HepG2 (cell line): ENCODE data around the gene TST. TPM values are rescaled to one million over a fixed set of nuclear protein-coding genes. Genes with fewer than 3 reads are reported as not detected.

Experiments
- FOSL1 ChIP-seq: sonication (generic); formaldehyde crosslinking; IDR thresholded peaks from 2 replicates; pipeline ENCODE4 v1.9.0; 2021; ENCODE audit warnings: missing genetic modification reagents, borderline replicate concordance
- GABPB1 ChIP-seq: IDR thresholded peaks from 2 replicates; pipeline ENCODE4 v1.6.1; 2016; ENCODE audit warnings: mild to moderate bottlenecking, missing genetic modification reagents, moderate library complexity, missing compliant biosample characterization
- GTF3A ChIP-seq: sonication (generic); formaldehyde crosslinking; conservative IDR thresholded peaks from 2 replicates; pipeline ENCODE4 v1.4.0; 2020; ENCODE audit warnings: mild to moderate bottlenecking, missing genetic modification reagents
- HNRNPH1 ChIP-seq: fragments of 200-400 bp; formaldehyde crosslinking; optimal IDR thresholded peaks from 2 replicates; pipeline ENCODE3; 2017; ENCODE audit warnings: mild to moderate bottlenecking, low read depth, low read length
- KMT2A ChIP-seq: sonication (generic); formaldehyde crosslinking; IDR thresholded peaks from 2 replicates; pipeline ENCODE4 v1.4.0; 2020; ENCODE audit warnings: missing genetic modification reagents
- MAFG ChIP-seq: sonication (generic); formaldehyde crosslinking; IDR thresholded peaks from 2 replicates; pipeline ENCODE4 v1.5.1; 2020; ENCODE audit warnings: mild to moderate bottlenecking, missing genetic modification reagents
- RFX3 ChIP-seq: IDR thresholded peaks from 2 replicates; pipeline ENCODE4 v1.6.1; 2016; ENCODE audit warnings: missing biosample characterization, missing genetic modification reagents
- SOX5 ChIP-seq: IDR thresholded peaks from 2 replicates; pipeline ENCODE4 v1.6.1; 2016; ENCODE audit warnings: borderline replicate concordance
- TCF7L2 ChIP-seq: IDR thresholded peaks from 2 replicates; pipeline ENCODE4 v1.6.1; 2011; ENCODE audit warnings: mild to moderate bottlenecking, low read depth, low read length, moderate library complexity
- THRA ChIP-seq: sonication (generic); formaldehyde crosslinking; IDR thresholded peaks from 2 replicates; pipeline ENCODE4 v1.4.0; 2020; ENCODE audit warnings: missing genetic modification reagents, borderline replicate concordance
- ZFAT ChIP-seq: sonication (generic); formaldehyde crosslinking; conservative IDR thresholded peaks from 2 replicates; pipeline ENCODE4 v1.8.1; 2023; ENCODE audit warnings: missing genetic modification reagents, inconsistent platforms
- ZFY ChIP-seq: sonication (generic); formaldehyde crosslinking; IDR thresholded peaks from 2 replicates; pipeline ENCODE4 v1.4.0; 2020; ENCODE audit warnings: missing genetic modification reagents
- ZNF20 ChIP-seq: sonication (generic); formaldehyde crosslinking; IDR thresholded peaks from 2 replicates; pipeline ENCODE4 v1.4.0; 2020; ENCODE audit warnings: mild to moderate bottlenecking, moderate library complexity, missing genetic modification reagents
- ZNF704 ChIP-seq: sonication (generic); formaldehyde crosslinking; IDR thresholded peaks from 2 replicates; pipeline ENCODE4 v1.8.1; 2023; ENCODE audit warnings: mild to moderate bottlenecking, inconsistent platforms, moderate library complexity, missing genetic modification reagents, borderline replicate concordance
- ZNF746 ChIP-seq: sonication (generic); formaldehyde crosslinking; IDR thresholded peaks from 2 replicates; pipeline ENCODE4 v1.8.0; 2022; ENCODE audit warnings: mild to moderate bottlenecking, missing genetic modification reagents
- ZNF766 ChIP-seq: sonication (generic); formaldehyde crosslinking; IDR thresholded peaks from 2 replicates; pipeline ENCODE4 v1.5.0; 2020; ENCODE audit warnings: missing genetic modification reagents, borderline replicate concordance
- polyA plus RNA-seq, 8 experiments: library from polyadenylated mRNA; depleted of rRNA in 3 of 8; stranded (reverse) in 7 of 8; unstranded in 1 of 8; fragments of >200 nt; fragmentation: Illumina TruSeq in 4 of 8; extraction: Trizol in 4 of 8; gene quantifications; 2 replicates each; pipeline versions ENCODE4 v1.2.1 to v1.2.3, GENCODE V29; 2011 to 2016; ENCODE audit warnings: low read depth in 4 of 8, missing spikeins in 1 of 8, mixed read lengths in 1 of 8; ENCODE audit not compliant: insufficient read depth in 1 of 8
- total RNA-seq, 5 experiments: library from RNA; depleted of rRNA; stranded (reverse); fragments of >200 nt; fragmentation: Illumina TruSeq; extraction: Trizol; gene quantifications; 2 replicates each; pipeline ENCODE4 v1.2.3, GENCODE V29; 2016; ENCODE audit warnings: low read depth in 1 of 5
- TF ChIP-seq, protein P1 (sequence below): sonication (generic); formaldehyde crosslinking; IDR thresholded peaks from 2 replicates; pipeline ENCODE4 v1.9.0; 2021; ENCODE audit warnings: missing genetic modification reagents, borderline replicate concordance
- TF ChIP-seq, protein P2 (sequence below): sonication (generic); formaldehyde crosslinking; IDR thresholded peaks from 2 replicates; pipeline ENCODE4 v1.4.0; 2020; ENCODE audit warnings: missing genetic modification reagents

Gene TST
- total and polyA plus RNA-seq, 2 of the 13 experiments (the other 11 are each of a cell fraction or from before 2014, with no cell fraction given): 44.6 to 63.6 TPM

DNA sequence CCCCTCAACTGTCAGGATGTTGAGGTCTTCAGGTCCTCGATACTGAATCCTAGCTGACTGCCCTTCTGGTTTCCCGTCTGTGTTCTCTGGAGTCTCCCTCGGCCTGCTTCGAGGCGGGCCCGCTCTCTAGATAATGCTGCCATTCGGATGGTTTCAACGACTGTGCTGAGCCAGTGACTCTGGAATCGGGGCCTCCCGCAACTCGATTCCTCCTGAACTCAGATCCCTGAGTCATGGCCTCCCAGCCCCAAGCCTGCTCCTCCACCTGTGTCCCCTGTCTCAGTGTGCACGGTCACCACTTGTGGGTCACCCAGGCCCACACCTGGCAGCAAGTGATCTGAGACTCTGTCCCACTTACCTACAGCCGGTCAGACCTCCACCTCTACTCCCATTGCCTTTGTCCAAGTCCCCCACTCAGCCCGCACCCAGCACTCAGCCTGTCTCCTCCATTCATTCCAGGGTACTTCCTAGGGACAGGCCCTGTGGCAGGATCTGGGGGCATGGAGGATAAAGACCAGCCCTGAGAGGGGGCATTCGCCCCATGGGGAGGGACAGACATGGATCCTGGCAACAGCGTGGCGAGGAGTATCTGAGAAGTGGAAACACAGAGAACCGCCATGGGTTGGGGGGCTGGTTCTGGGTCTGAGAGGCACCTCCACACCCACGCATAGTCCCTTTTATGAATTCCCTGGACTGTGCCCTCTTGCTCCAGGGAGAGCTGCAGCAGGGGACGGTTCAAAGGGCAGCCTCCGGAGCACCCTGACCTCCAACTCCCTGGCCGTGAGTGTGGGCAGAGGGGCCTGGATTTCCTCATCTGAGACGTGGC lies 14.6 kb upstream of the TST start (continued):
- TF ChIP-seq, protein P1, sequence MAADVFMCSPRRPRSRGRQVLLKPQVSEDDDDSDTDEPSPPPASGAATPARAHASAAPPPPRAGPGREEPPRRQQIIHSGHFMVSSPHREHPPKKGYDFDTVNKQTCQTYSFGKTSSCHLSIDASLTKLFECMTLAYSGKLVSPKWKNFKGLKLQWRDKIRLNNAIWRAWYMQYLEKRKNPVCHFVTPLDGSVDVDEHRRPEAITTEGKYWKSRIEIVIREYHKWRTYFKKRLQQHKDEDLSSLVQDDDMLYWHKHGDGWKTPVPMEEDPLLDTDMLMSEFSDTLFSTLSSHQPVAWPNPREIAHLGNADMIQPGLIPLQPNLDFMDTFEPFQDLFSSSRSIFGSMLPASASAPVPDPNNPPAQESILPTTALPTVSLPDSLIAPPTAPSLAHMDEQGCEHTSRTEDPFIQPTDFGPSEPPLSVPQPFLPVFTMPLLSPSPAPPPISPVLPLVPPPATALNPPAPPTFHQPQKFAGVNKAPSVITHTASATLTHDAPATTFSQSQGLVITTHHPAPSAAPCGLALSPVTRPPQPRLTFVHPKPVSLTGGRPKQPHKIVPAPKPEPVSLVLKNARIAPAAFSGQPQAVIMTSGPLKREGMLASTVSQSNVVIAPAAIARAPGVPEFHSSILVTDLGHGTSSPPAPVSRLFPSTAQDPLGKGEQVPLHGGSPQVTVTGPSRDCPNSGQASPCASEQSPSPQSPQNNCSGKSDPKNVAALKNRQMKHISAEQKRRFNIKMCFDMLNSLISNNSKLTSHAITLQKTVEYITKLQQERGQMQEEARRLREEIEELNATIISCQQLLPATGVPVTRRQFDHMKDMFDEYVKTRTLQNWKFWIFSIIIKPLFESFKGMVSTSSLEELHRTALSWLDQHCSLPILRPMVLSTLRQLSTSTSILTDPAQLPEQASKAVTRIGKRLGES (CRISPR knock-in tag): no peak
- TF ChIP-seq TCF7L2 (no peak), ZNF746 (peak; percentile 53; the same call in 1 of the 2 replicates), GABPB1 (CRISPR knock-in tag) (no peak), SOX5 (CRISPR knock-in tag) (no peak), GTF3A (CRISPR knock-in tag) (no peak), ZFAT (CRISPR knock-in tag) (no peak), KMT2A (CRISPR knock-in tag) (no peak), HNRNPH1 (no peak), MAFG (no peak), RFX3 (CRISPR knock-in tag) (no peak), ZFY (CRISPR knock-in tag) (no peak; the same call in 1 of the 2 replicates), THRA (CRISPR knock-in tag) (peak; percentile 67; the same call in 1 of the 2 replicates), ZNF704 (CRISPR knock-in tag) (no peak), FOSL1 (CRISPR knock-in tag) (no peak), ZNF766 (CRISPR knock-in tag) (0 out of 2 replicates have a peak, but pooled peaks have one; percentile 41), ZNF20 (CRISPR knock-in tag) (no peak)
- TF ChIP-seq, protein P2, sequence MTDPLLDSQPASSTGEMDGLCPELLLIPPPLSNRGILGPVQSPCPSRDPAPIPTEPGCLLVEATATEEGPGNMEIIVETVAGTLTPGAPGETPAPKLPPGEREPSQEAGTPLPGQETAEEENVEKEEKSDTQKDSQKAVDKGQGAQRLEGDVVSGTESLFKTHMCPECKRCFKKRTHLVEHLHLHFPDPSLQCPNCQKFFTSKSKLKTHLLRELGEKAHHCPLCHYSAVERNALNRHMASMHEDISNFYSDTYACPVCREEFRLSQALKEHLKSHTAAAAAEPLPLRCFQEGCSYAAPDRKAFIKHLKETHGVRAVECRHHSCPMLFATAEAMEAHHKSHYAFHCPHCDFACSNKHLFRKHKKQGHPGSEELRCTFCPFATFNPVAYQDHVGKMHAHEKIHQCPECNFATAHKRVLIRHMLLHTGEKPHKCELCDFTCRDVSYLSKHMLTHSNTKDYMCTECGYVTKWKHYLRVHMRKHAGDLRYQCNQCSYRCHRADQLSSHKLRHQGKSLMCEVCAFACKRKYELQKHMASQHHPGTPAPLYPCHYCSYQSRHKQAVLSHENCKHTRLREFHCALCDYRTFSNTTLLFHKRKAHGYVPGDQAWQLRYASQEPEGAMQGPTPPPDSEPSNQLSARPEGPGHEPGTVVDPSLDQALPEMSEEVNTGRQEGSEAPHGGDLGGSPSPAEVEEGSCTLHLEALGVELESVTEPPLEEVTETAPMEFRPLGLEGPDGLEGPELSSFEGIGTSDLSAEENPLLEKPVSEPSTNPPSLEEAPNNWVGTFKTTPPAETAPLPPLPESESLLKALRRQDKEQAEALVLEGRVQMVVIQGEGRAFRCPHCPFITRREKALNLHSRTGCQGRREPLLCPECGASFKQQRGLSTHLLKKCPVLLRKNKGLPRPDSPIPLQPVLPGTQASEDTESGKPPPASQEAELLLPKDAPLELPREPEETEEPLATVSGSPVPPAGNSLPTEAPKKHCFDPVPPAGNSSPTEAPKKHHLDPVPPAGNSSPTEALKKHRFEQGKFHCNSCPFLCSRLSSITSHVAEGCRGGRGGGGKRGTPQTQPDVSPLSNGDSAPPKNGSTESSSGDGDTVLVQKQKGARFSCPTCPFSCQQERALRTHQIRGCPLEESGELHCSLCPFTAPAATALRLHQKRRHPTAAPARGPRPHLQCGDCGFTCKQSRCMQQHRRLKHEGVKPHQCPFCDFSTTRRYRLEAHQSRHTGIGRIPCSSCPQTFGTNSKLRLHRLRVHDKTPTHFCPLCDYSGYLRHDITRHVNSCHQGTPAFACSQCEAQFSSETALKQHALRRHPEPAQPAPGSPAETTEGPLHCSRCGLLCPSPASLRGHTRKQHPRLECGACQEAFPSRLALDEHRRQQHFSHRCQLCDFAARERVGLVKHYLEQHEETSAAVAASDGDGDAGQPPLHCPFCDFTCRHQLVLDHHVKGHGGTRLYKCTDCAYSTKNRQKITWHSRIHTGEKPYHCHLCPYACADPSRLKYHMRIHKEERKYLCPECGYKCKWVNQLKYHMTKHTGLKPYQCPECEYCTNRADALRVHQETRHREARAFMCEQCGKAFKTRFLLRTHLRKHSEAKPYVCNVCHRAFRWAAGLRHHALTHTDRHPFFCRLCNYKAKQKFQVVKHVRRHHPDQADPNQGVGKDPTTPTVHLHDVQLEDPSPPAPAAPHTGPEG (CRISPR knock-in tag): no peak; the same call in 1 of the 2 replicates
